CD4-positive, alpha-beta T cell treated with Interleukin-4 for 4 hours (primary cell): ENCODE results near the gene DOCK4.
A peak's percentile ranks its signal among the peaks of the same experiment; 100 is the strongest.

Source experiments
- DNase-seq: peaks from one replicate; pipeline ENCODE4 v3.0.0-alpha.2; 2020

The DOCK4 gene

DNA sequence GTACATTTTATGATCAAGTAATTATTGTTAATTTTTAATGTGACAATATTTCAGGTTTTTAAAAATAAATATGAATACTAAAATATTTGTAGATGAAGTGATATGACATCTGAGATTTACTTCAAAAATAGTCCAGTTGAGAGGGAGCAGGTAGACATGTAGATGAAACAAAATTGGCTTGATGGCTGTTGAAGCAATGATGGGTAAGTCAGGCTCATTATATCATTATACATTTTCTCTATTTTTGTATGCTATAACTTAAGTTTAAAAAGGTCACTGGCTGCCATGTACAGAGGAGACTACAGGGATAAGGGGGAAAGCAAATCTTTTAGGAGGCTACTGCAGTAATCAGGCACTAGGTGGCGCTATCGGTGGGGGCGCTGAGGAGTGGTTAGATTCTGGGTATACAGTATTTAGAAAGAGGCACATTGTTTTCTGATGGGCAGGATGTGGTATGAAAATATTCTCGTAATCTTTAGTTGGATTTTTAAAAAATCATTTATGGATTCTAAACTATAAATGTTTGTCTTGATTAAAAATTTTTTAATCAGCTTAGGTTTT lies 454.1 kb downstream of the DOCK4 start:
- DNase-seq: peak; percentile 39

GRCh38 chr7:111750878-111751277 lies 455.3 kb downstream of the DOCK4 start:
- DNase-seq: no peak

DNA sequence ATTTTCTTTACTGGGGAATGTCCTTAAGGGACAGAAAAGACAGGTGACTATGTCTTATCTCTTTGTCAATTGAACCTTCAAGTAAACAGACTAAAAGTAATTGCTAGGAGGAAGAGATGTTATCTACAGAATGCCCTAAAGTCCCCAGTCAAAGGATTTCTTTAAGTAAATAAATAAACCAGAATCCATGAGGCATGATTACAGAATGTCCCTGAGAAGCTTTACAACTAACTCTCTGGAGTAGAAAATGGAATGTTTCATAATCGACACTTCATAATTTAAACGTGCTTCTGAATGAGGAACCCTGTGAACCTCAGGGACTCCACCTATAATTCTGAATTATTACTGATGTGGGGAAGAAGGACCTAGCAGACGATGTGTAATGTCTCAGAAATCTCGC lies 456.0 kb downstream of the DOCK4 start:
- no peak for DNase-seq

DNA sequence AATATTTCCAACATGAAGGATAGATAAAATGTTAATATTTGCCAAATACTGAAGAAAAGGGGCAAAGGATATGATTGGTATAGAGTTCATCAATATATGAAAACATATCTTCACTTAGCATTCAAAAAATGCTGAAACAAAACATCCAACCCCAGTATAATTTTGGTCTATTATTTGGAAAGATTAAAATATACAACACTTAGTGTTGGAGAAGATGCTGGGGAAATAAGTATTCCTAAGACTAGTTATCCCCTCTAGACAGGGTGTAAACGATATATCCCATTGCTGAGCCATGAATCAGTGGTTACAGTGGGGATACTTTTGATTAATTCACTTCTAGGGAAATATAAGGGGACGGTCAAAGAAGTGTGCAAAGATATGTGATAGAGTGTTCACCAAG lies 456.6 kb downstream of the DOCK4 start:
- DNase-seq: no peak

DNA sequence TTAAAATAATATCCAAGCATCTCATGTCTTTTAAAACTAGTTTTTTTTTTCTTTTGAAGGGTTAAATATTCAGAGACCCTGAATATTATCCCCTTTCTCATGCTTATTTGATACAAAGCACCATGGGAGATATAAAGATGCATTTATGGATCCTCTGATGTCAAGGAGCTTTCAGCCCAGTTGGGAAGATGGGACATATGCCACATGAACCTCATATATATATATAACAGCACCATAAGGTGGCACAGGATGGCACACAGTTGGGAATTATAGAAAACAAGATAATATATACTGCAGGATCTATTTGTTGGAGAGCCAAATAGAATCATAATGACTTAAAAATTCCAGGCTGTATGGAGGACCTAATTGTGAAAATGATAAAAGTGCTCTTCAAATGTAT lies 458.5 kb downstream of the DOCK4 start:
- no peak for DNase-seq

DNA sequence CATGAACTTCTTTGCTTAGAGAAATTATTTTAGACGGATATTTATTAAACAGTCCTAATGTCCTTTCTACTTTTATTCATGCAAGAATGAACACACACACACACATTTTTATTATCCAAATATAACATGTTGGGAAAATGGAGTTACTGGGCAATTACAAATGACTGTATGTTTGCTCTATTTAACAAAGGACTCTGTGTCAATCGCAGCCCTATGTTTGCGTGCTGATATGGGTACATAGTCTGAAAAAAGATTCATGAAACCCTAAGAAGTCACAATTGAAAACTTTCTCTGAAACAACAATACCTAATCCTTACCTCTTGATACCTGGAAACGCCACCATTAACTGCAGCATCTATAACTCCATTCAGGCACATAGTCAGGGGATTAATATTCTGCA lies 459.2 kb downstream of the DOCK4 start:
- no peak for DNase-seq

GRCh38 chr7:111744501-111745155 lies 461.6 kb downstream of the DOCK4 start:
- DNase-seq: no peak

DNA sequence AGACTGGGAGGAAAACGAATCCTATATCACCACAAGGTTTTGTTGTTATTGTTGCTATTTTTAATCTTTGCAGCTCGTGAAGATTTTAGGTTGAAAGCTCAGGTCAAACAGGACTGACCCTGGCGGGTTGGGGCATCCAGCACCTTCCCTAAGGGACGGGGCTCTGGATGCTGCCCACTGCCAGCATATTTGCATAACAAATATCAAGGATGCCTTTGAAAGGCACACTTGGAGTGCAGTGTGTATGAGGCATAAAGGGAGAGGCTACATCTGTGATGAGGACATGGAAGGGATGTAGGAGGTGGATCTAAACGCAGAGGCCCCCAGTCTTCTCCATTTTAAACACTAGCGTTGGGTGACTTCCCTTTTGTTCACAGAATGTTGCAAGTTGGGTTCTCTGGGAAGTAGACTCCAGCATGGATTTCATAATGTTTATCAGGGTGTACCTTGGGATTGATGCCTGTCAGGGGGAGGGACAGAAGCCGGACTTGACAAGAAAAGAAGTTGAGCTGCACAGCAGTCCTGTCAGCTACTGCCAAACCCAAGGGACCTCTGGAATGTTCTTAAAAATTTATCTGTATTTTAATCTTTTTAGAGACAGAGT lies 462.9 kb downstream of the DOCK4 start:
- DNase-seq: no peak

- peak; percentile 55 for DNase-seq
Measured at GRCh38 chr7:111741811-111742240, 464.4 kb downstream of the DOCK4 start.

DNA sequence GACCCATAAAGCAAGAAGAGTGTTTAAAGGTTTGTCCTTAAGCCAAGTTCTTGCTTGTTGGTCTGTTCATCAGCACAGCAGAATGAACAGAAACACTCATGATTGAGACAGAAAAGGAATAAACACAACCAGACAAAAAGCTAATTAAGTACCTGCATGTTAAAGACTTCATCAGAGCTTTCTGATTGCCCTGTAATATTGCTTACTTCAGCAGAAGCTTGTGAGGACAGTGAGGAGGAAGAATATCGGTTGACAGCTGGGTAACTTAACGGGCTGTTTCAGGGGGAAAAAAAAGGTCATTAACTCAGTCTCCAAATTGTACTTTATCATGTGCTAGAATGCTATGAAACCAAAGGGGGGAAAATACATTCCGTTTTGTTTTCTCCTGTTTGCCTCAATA lies 465.3 kb downstream of the DOCK4 start:
- DNase-seq: no peak

DNA sequence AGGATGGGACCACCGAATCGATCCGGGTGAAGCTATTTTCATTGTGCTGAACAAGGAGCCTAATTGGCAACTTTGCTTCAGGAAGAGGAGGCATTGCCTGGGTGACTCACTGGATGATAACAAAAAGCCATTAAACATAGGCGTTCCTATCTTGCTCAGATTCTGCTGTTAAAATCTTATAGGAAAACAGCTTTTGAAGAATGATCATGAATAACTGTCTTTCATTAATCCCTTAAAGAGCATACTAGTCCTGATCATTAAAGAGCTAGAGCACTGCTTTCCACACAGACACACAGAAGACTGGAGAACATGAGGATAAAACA lies 469.7 kb downstream of the DOCK4 start:
- DNase-seq: no peak

DNA sequence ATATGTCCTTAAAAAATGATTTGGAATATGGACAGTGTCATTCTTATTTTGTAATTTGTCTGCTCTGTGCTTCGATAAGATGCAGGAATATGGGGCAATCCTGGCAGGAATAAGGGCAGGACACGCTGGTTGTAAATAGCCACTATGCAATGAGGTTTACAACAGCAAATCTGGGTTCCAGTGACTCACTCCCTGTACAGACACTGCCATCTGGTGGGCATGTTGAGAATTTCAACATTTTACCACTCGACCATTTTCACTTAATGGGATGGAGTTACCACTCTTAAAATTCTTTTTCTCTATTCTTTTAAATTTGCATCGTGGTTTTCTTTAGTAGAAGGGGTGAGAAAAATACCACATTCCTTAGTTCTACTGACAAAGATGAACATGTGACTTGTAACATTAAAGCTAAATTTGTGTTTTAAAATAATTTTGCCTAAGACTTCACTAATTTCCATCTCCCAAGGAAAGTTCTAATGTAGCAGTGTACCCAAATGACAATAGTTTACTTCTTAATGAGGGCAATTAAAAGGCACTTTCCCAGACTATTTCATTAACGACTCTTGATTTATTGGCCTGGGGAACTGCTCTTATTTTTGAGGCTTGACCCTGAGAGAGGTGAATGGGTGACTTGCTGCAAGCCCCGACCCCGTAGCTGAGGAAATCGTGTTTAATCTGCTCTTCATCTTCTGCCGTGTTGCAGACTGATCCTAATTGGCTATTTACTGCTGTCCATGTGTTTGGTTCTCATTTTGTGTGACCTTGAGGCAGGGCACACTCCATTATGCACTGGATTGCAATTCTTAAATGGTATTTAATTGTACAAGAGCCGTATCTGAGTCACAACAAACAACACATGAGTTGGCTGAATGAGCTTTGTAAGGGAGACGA lies 470.3 kb downstream of the DOCK4 start:
- DNase-seq: peak; percentile 70

DNA sequence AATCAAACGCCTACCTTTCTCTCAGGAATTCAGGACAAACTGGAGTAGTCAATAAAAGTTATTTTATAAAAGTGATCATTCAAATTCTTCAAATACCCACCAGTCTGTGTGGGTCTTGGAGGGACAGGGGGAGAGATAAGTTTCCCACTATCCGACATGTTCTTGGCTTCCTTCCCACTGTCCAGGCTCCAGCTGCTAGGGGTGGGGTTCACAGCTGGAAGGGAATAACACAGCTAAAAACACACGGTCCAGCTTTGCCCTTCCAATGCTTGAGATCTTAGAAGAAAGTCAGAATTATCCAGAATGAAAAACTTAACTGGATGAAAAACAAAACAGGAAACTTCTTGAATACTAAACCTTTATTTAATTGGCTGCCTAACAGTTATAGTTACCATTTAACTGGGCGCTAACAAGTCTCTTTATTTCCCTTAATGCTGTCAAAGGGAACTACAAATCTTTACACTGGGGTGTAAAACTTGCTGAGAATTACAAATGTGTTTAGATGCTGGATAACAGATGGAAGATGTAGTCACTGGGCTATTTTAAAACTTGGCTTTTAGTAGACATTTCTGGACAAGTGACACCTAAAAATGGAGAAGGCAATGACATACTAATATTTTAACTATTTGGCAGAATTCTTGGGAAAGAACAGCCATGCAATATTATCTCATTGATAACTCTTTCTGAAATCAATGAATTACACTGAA lies 471.1 kb downstream of the DOCK4 start:
- no peak for DNase-seq

DNA sequence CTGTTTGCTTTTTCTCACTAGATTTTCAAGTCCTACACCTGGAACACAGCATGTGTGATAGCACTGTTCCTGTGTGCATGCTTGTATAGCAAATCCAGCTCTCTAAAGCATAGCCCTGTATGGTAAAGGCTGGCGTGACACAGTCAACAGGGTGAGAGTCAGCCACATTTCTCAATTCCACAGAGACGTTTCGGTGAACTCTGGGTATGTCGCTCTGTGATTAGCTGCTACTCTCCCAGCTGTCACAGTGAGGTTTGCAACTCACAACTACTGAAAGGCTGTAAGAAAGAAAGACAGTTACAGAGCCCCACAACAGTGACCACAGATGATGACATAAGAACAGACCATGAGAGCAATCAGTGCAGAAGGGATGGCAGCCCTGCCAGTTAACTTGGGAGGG lies 473.3 kb downstream of the DOCK4 start:
- no peak for DNase-seq

- no peak for DNase-seq
Measured at GRCh38 chr7:111730476-111731300, 475.5 kb downstream of the DOCK4 start.

GRCh38 chr7:111730057-111730456 lies 476.1 kb downstream of the DOCK4 start:
- no peak for DNase-seq

GRCh38 chr7:111729483-111729882 lies 476.7 kb downstream of the DOCK4 start:
- no peak for DNase-seq

- no peak for DNase-seq
Measured at GRCh38 chr7:111728635-111728995, 477.6 kb downstream of the DOCK4 start.

DNA sequence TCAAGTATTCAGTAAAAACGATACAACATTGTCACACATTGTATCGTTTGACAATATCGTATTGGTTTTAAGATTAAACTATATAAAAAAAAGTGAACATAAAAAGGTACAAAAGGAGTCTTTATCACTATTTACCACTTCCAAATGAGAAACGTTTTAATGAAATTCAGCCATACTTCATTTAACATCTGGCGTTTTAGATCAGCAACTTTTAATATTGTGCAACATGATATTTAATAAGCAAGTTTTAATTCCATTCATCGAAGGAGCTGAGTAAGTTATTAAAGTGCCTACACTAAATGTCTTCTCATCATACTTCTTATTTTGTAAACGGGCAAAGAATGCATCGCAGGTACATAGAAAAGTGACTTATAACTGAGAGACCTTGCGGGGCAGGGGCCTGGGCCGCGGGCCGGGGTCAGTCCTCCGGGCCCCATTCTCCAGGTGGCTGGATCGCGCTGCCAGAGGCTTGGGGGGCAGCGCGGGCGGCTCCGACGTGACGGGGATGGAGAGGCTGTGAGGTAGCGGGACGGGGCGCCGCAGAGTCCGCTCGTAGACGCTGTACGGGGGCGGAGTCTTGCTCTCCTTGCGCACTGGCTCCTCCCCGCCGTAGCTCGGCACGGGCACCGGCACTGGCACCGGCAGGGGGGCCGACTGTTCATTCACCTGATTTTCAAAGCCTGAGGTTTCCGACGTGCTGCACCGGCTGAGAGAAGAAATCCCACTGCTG lies 478.1 kb downstream of the DOCK4 start:
- DNase-seq: no peak

- DNase-seq: no peak
Measured at GRCh38 chr7:111718886-111719285, 487.3 kb downstream of the DOCK4 start.

GRCh38 chr7:111711426-111712065 lies 494.7 kb downstream of the DOCK4 start:
- no peak for DNase-seq
